Daoy (cell line): ENCODE measurements around the gene NME9. TPM values are rescaled to one million over a fixed set of nuclear protein-coding genes. Genes with fewer than 3 reads are reported as not detected.
A peak's percentile ranks its signal among the peaks of the same experiment; 100 is the strongest.
"Not testable (repeated sequence)": the region's sequence is repeated elsewhere in the genome, so short reads cannot be mapped to it uniquely, and the experiment has no call there.

Experiments used
- DNase-seq: peaks from one replicate; pipeline ENCODE4 v3.0.0-alpha.2; 2015; ENCODE audit warnings: low read depth
- total RNA-seq: library from RNA; depleted of rRNA; stranded (reverse); fragments of >200 nt; shearing (Covaris generic); gene quantifications from 2 replicates; pipeline ENCODE4 v1.2.3, GENCODE V29; 2014; rRNA removed

The NME9 gene, protein sequence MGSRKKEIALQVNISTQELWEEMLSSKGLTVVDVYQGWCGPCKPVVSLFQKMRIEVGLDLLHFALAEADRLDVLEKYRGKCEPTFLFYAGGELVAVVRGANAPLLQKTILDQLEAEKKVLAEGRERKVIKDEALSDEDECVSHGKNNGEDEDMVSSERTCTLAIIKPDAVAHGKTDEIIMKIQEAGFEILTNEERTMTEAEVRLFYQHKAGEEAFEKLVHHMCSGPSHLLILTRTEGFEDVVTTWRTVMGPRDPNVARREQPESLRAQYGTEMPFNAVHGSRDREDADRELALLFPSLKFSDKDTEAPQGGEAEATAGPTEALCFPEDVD
- total RNA-seq, result not detected in 2 replicates

- peak; percentile 93 for DNase-seq
Observed at GRCh38 chr3:138329127-138329983, at the start of gene NME9. TSS of gene NME9 (minus strand) at chr3:138329851. CDS start at chr3:138329335, 516 bp downstream.

DNA sequence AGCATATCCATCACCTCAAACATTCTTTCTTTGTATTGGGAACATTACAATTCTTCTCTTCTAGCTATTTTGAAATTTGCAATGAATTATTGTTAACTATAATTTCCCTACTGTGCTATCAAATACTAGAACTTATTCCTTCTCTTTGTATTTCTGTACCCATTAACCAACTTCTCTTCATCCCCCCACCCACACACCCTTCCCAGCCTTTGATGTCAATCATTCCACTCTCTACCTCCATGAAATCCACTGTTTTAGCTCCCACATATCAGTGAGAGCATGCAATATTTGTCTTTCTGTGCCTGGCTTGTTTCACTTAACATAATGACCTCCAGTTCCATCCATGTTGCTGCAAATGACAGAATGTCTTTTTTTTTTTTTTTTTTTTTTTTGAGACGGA, 49.3 kb upstream of the NME9 start:
- DNase-seq, result no peak

- DNase-seq, result no peak
Observed at GRCh38 chr3:138378331-138378730, 48.7 kb upstream of the NME9 start.

- DNase-seq, result no peak
Observed at GRCh38 chr3:138377804-138378203, 48.2 kb upstream of the NME9 start.

- not testable (repeated sequence) for DNase-seq
Observed at GRCh38 chr3:138377212-138377611, 47.6 kb upstream of the NME9 start.

GRCh38 chr3:138376663-138377062, 47.0 kb upstream of the NME9 start:
- DNase-seq, result no peak

DNA sequence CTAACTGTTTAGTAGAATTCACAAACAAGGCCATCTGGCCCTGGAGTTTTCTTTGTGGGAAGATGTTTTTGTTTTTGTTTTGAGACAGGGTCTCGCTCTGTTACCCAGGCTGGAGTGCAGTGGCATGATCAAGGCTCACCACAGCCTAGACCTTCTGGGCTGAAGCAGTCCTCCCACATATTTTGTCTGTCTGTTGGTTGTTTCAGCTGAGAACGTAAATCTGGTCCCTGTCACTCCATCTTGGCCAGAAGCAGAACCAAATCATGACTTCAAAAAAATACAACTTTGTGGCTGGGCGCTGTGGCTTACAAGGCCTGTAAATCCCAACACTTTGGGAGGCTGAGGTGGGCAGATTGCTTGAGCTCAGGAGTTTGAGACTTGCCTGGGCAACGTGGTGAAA, 45.8 kb upstream of the NME9 start:
- no peak for DNase-seq

- no peak for DNase-seq
Observed at GRCh38 chr3:138374573-138375134, 45.0 kb upstream of the NME9 start.

- DNase-seq, result no peak
Observed at GRCh38 chr3:138373736-138374094, 44.1 kb upstream of the NME9 start.

DNA sequence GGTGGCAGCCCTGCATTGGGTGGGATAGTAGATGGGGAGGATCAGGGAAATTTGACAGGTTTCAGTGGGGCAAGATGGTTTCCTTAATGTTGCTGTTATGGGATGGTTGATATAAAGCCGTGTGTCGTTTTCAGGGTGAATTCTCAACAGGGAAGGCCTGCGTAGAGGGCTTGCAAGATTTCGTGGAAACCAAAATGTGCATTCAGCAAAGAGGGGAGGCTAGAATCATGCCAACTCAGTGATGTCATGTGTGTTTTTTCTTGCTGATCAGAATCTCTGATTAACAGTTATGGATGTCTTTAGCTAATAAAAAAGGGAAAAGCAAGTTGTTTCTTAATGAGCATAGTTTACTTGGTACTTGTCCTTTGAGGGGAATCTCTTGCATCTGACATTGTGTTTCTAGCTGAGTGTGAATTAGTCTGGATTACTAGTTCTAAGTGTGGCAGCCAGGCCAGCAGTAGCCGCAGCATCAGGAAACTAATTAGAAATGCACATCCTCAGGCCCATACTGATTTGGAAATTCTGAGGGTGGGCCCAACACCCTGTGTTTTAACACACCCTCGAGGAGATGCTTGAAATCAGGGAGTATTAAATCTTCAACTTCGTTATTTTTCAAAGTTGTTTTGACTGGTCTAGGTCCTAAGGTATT, 43.6 kb upstream of the NME9 start:
- DNase-seq, result no peak

DNA sequence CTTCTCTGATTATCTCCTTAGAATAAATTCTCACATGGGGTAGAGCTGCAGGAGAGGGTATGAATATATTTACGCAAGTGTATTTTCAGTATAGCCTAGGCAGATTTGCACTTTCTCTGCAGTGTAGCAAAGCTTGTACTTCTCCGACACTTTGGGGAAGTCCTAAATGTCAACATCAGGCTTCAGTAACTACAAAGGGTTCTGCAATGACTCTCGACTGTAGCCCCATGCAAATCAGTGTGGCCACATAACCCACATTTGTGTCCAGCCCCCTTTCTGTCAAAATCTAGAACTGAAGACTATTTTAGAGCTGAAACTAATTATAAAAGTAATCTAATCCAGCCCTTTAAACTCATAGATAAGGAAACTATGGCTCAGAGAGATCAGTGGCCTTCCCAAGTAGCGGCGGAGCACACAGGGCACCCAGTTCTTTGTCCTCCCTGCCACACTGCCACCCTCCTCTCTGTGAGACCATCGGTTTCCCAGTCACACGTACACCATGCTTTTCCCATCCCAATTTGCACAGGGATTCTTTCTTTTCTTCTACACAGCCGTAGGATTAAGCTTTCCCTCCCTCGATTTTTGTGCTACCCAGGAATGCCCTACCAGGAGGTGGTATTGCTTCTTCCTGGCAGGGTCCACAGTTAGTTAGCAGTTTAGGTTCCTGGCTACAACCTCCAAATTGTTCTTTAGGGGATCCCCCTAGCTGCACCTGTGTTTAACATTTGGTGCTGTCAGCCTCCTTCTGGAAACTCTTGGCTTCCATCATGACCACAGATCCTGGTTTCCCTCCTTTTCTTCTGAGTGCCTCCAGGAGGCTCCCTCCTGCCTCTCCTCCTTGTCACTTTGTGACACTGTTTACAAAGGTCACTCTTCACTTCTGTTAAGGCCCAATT, 41.7 kb upstream of the NME9 start:
- no peak for DNase-seq

DNA sequence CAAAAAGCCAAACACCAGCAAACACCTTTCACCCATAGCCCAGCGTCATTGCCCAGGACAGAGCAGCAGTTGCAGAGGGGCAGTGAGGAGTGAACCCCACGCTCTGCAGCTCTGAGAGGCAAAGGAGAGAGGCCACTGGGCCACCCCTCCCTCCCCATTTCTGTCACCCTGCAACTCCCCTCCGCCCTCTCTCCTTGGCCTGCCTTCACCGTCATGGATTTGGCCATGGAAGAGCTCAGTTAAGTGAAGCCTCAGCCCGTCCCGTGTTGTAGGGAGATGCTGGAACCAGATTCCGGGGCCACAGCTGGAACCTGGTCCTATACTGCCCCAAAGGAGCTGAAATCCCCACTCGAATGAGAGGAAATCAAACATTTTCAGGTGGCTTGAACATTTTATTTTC, 40.7 kb upstream of the NME9 start:
- DNase-seq, result no peak

DNA sequence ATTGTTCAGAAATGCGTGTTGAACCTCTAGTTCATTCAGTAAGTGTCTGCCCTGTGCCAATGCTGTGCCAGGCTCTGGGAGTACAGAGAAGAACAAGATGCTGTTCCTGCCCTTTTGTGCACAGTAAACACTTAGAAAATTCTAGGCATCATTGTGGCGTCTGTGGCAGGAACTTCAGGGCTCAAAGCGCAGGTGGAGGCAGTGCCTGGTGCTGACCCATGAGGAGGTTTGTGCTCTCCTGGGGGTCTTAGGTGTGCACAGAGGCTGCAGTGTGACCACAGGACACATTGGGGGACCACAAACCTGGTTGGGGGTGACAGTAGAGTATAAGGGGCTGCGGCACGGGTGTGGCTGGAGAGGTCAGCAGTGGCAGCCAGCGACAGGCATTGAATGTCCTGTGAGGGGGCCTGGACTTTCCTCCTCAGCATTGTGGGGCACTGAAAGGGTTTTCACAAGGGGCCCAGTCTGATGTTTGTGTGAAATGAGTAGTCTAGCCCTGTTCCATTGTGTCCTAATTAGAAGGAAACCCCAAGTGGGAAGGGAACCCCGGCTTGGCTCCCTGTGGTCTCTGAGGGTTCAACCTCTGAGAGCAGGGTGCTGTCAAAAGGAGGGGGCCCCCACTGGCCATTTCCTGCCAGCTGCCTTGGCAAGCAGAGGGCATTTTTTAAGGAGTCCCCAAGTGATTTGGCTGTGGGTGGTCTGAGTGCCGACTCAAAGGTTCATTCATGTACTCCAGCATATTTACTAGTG, 39.7 kb upstream of the NME9 start:
- no peak for DNase-seq

DNA sequence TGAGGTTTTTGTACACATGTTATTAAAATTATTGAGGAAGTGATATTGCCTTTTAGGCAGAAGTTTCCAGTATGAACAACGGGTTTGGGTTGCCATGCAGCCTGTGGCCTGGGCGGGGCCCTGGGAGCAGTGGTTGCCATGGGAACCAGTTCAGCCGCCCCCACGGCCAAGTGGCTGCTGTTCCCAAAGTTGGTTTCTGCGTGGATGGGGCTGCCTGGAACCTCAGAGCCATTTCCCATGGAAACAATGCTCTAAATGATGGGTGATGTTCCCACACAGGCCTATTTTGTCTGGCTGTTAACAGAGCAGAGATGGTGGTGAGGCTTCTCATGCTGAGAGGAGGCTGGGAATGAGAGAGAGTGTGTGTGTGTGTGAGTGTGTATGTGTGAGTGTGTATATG, 38.3 kb upstream of the NME9 start:
- DNase-seq, result no peak

GRCh38 chr3:138367326-138367850, 37.7 kb upstream of the NME9 start:
- DNase-seq, result no peak

DNA sequence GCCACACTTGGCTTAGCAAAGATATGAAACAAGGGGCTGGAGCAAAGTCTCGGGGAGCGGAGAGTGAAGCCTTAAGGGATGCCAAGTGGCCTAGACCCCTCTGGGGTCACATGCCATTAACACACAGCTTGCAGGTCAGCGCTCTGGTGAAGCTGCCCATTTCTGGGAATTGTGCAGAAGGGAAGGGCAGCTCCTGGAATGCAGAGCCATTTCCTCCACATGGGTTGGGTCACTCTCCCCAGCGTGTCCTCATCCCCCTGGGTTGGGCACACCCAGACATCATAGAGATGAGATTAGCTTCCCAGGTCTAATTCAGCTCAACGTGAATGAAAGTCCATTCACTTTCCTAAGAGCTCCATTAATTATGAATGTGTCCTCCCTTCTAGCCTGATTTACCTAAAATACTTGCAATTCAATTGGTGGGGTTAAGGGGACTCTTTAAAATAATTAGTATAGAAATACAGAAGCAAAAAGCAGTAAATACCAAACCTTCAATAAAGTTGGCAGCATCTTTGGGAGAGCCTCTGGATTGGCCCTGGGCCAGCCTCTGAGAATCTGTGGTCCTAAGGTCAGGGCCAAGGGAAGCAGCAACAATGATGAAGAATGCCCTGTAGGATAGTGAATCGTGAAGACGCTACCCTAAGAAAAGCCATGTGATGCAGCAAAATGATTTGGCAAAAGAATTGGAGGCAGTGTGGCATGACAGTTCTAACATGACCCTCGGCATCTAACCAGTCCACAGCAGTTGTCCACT, 36.5 kb upstream of the NME9 start:
- DNase-seq, result no peak

GRCh38 chr3:138365253-138365555, 35.6 kb upstream of the NME9 start:
- no peak for DNase-seq

DNA sequence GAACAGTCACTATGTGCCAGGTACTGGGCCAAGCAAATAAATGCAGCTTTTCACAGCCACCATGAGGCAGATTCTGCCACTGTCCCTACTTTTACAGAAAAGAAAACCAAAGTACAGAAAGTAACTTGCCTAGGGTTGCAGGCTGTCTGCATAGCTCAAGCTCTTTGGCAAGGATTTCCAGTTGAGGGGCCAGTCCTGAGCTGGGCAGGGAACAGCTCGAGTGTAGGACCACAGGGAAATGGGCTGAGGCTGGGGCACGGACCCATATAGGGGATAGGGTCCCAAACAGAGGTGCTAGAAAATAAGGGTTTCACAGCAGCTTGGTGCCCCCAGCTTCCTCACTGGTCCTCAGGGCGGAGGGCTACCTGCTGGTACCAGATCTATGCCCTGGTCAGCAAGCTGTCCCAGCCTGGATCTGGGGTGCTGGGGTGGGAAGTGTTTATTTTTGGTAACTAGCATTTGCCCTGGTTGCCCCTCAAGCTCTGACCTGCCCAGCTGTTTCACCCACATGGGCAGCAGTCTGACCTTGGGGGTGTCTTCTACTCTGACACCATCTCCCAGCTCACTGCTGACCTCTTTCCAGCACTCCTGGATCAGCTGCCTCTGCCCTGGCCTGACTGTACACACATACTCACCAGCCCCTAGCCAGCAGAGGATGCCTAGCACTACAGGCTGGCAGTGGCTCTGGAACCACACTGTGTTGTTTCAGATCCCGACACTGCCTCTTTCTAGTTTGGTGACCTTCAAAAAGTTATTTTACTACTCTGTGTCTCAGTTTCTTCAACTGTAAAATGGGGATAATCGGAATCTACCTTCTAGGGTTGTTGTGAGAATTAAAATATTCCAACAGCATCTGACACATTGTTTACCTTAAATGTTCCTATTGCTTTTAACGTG, 35.0 kb upstream of the NME9 start:
- no peak for DNase-seq

GRCh38 chr3:138363322-138363721, 33.7 kb upstream of the NME9 start:
- DNase-seq, result no peak
